CD14-positive monocyte (primary cell): Measurements from ENCODE around the gene OR6K3. TPM values are rescaled to one million over a fixed set of nuclear protein-coding genes. Genes with fewer than 3 reads are reported as not detected.

Experiments used
- DNase-seq, 3 donors: peaks; one replicate each; pipeline ENCODE4 v3.0.0-alpha.2; 2011 to 2022
- H2AFZ ChIP-seq: 2 replicates; pipeline ENCODE4 v1.6.0; 2012; ENCODE audit warnings: mild to moderate bottlenecking, low read depth, low read length, inconsistent platforms; ENCODE audit not compliant: insufficient read depth, poor library complexity, severe bottlenecking
- H3K27ac ChIP-seq, 2 donors: 1 replicate in 1 of 2; 2 replicates in 1 of 2; pipeline ENCODE4 v1.5.1; 2012 to 2013; ENCODE audit warnings: low read length in 2 of 2, control low read depth in 1 of 2, inconsistent platforms in 1 of 2, low read depth in 1 of 2, mild to moderate bottlenecking in 1 of 2
- H3K27me3 ChIP-seq, 2 donors: one replicate each; pipeline versions ENCODE4 v1.6.0 to v1.6.1; 2011 to 2013; ENCODE audit warnings: low read length in 2 of 2; ENCODE audit not compliant: control insufficient read depth in 2 of 2, insufficient read depth in 2 of 2
- H3K36me3 ChIP-seq, 2 donors: replicated peaks in 1 of 2; 1 replicate in 1 of 2; 2 replicates in 1 of 2; pipeline versions ENCODE4 v1.5.1 to v1.6.1; 2012 to 2013; ENCODE audit warnings: low read length in 2 of 2, control low read depth in 1 of 2, inconsistent platforms in 1 of 2, mild to moderate bottlenecking in 1 of 2; ENCODE audit not compliant: insufficient read depth in 2 of 2, control insufficient read depth in 1 of 2
- H3K4me1 ChIP-seq, 2 donors: 1 replicate in 1 of 2; 2 replicates in 1 of 2; pipeline versions ENCODE4 v1.5.1 to v1.6.1; 2012 to 2013; ENCODE audit warnings: low read length in 2 of 2, control low read depth in 1 of 2, inconsistent platforms in 1 of 2, mild to moderate bottlenecking in 1 of 2, moderate library complexity in 1 of 2; ENCODE audit not compliant: insufficient read depth in 2 of 2, control insufficient read depth in 1 of 2
- H3K4me2 ChIP-seq: replicated peaks from 2 replicates; pipeline ENCODE3; 2012; ENCODE audit warnings: low read length, moderate library complexity, mild to moderate bottlenecking; ENCODE audit not compliant: poor library complexity, severe bottlenecking; ENCODE audit errors: extremely low read depth
- H3K4me3 ChIP-seq, 3 experiments: fragments of 200-600 bp in 1 of 3; sonication (generic) in 1 of 3; replicated peaks in 1 of 3; 1 replicate in 2 of 3; 2 replicates in 1 of 3; pipeline ENCODE4 v1.5.1; 2011 to 2013; ENCODE audit warnings: low read length in 3 of 3, mild to moderate bottlenecking in 3 of 3, control low read depth in 2 of 3, low read depth in 2 of 3, inconsistent platforms in 1 of 3, moderate library complexity in 1 of 3
- H3K79me2 ChIP-seq: 2 replicates; pipeline ENCODE4 v1.6.0; 2012; ENCODE audit warnings: mild to moderate bottlenecking, control low read depth, inconsistent platforms, low read length, moderate library complexity; ENCODE audit not compliant: insufficient read depth
- H3K9ac ChIP-seq: 2 replicates; pipeline ENCODE4 v1.6.0; 2017; ENCODE audit warnings: low read length, mild to moderate bottlenecking; ENCODE audit not compliant: insufficient read depth, poor library complexity, severe bottlenecking
- H3K9me3 ChIP-seq, 2 donors: replicated peaks in 1 of 2; 1 replicate in 1 of 2; 2 replicates in 1 of 2; pipeline versions ENCODE4 v1.5.1 to v1.6.1; 2012 to 2013; ENCODE audit warnings: low read length in 2 of 2, control low read depth in 1 of 2; ENCODE audit not compliant: control insufficient read depth in 1 of 2, insufficient read depth in 1 of 2
- H4K20me1 ChIP-seq: 2 replicates; pipeline ENCODE4 v1.6.0; 2012; ENCODE audit warnings: mild to moderate bottlenecking, low read length, control low read depth, moderate library complexity; ENCODE audit not compliant: insufficient read depth
- H3K27ac Mint-ChIP-seq, 7 donors: one replicate each; pipeline ENCODE4 v1.8.0; 2020; ENCODE audit warnings: mild to moderate bottlenecking in 7 of 7, mixed read lengths in 7 of 7, moderate library complexity in 6 of 7, inconsistent platforms in 2 of 7
- H3K27me3 Mint-ChIP-seq, 3 donors: one replicate each; pipeline ENCODE4 v1.8.0; 2021 to 2022; ENCODE audit warnings: low read depth in 3 of 3, mild to moderate bottlenecking in 3 of 3, mixed read lengths in 3 of 3, moderate library complexity in 3 of 3, inconsistent platforms in 1 of 3
- H3K36me3 Mint-ChIP-seq, 2 donors: one replicate each; pipeline ENCODE4 v1.8.0; 2020; ENCODE audit warnings: mixed read lengths in 2 of 2, inconsistent platforms in 1 of 2, mild to moderate bottlenecking in 1 of 2
- H3K4me1 Mint-ChIP-seq: one replicate; pipeline ENCODE4 v1.8.0; 2020; ENCODE audit warnings: mild to moderate bottlenecking, mixed read lengths
- H3K4me3 Mint-ChIP-seq, 2 donors: one replicate each; pipeline ENCODE4 v1.8.0; 2020; ENCODE audit warnings: mild to moderate bottlenecking in 2 of 2, mixed read lengths in 2 of 2, moderate library complexity in 1 of 2
- H3K9me3 Mint-ChIP-seq, 7 donors: one replicate each; pipeline ENCODE4 v1.8.0; 2020 to 2022; ENCODE audit warnings: mixed read lengths in 7 of 7, mild to moderate bottlenecking in 6 of 7, moderate library complexity in 6 of 7, inconsistent platforms in 2 of 7
- CTCF ChIP-seq: fragments of 200-600 bp; IDR thresholded peaks from one replicate; pipeline ENCODE4 v1.8.0; 2022; ENCODE audit warnings: antibody characterized with exemption, mild to moderate bottlenecking
- WGBS: methylation state at CpG from one replicate; pipeline ENCODE4 v1.1.5; 2013; ENCODE audit warnings: missing lambda C conversion rate; ENCODE audit not compliant: insufficient coverage; 5-methylcytosine and 5-hydroxymethylcytosine counted together
- intact Hi-C, 2 donors: fragments of 100-400 bp; cut with micrococcal nuclease; formaldehyde crosslinking; loops; one replicate each; pipeline versions ENCODE4 v1.15.0 to v1.15.1; 2023
- polyA plus RNA-seq, 3 donors: library from polyadenylated mRNA; depleted of rRNA in 1 of 3; unstranded in 2 of 3; stranded (reverse) in 1 of 3; fragments of 300-500 nt in 2 of 3; fragments of >200 nt in 1 of 3; fragmentation: Illumina TruSeq in 2 of 3; gene quantifications; 1 replicate in 2 of 3; 2 replicates in 1 of 3; pipeline ENCODE4 v1.2.3, GENCODE V29; 2012 to 2021

Gene OR6K3
- polyA plus RNA-seq, 3 donors = not detected

GRCh38 chr1:158706096-158706495 is 14.4 kb downstream of the OR6K3 start:
- WGBS = no CpG with 5 or more reads among the region's 2 CpGs

GRCh38 chr1:158700552-158700951 is 20.0 kb downstream of the OR6K3 start, which contains the start of gene OR6K2:
Gene OR6K2, minus strand, starts transcription at chr1:158700652. Its CDS starts 0 bp downstream, at chr1:158700652.
- no peak for DNase-seq
- Histone ChIP-seq H3K4me1 (no peaks in the 10 kb centered on the region), H3K9ac (no peak within 1 kb of the TSS), H4K20me1 (no peaks in the 10 kb centered on the region), H3K9me3 (no peaks in the 10 kb centered on the region), H2AFZ (no peak within 1 kb of the TSS), H3K27me3 (no peaks in the 10 kb centered on the region), H3K27ac (no peak within 1 kb of the TSS), H3K4me2 (no peak within 1 kb of the TSS), H3K36me3 (no peaks in the 10 kb centered on the region), H3K79me2 (no peaks in the 10 kb centered on the region), H3K4me3 (no peak within 1 kb of the TSS)
- H3K27ac Mint-ChIP-seq = no peak within 1 kb of the TSS
- H3K9me3 Mint-ChIP-seq = peaks cover 0 to 7% (median 2%) of the 10 kb centered on the region in 7 donors
- TF ChIP-seq CTCF = no peak
- no peak within 1 kb of the TSS for H3K4me3 Mint-ChIP-seq
- peaks cover 1 to 2% (median 1%) of the 10 kb centered on the region in 3 donors for H3K27me3 Mint-ChIP-seq
- WGBS = 95% methylated on average over 3 of the region's 4 CpGs
- no peaks in the 10 kb centered on the region for H3K36me3 Mint-ChIP-seq
- intact Hi-C loops = no loop called here
- H3K4me1 Mint-ChIP-seq = no peaks in the 10 kb centered on the region

More at GRCh38 chr1:158706096-158706495, 14.4 kb downstream of the OR6K3 start:
- Mint-ChIP-seq H3K27me3 (peaks cover 0 to 1% (median 0%) of the 10 kb centered on the region in 3 donors), H3K9me3 (peaks cover 0 to 7% (median 2%) of the 10 kb centered on the region in 7 donors), H3K36me3 (no peaks in the 10 kb centered on the region), H3K27ac (no peak overlapping the region), H3K4me1 (no peaks in the 10 kb centered on the region), H3K4me3 (no peak overlapping the region)
- Histone ChIP-seq H3K9ac (no peak overlapping the region), H3K9me3 (no peaks in the 10 kb centered on the region), H3K4me2 (no peak overlapping the region), H3K4me1 (no peaks in the 10 kb centered on the region), H3K4me3 (no peak overlapping the region), H3K79me2 (no peaks in the 10 kb centered on the region), H4K20me1 (no peaks in the 10 kb centered on the region), H2AFZ (no peak overlapping the region), H3K36me3 (no peaks in the 10 kb centered on the region), H3K27me3 (no peaks in the 10 kb centered on the region), H3K27ac (no peak overlapping the region)
- no peak for TF ChIP-seq CTCF
- DNase-seq = no peak
- intact Hi-C loops = no loop called here
